Measurements from ENCODE around the gene SCIMP.

DNA sequence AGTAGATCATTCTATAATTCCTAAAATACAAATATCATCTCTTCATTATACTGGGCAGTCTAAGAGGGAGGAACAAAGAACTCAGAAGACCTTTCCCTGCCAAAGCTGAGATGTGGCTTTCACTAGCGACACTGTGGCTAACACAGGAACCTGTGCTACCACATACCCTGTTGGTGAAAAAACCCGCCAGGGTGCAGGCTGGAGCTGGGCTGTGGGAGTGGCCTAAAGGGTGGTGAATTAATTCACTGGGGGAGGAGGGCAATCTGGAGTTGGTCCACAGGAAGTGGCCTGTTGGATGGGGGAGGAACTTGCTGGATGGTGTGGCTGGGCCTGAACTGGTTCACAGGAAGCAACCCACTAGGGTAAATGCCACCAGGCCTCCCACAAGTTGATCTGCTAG, 50.4 kb downstream of the SCIMP start:
- TF ChIP-seq POLR2A (IDR thresholded peaks at IDR 0.05), result no peak
- TF ChIP-seq, protein P1, sequence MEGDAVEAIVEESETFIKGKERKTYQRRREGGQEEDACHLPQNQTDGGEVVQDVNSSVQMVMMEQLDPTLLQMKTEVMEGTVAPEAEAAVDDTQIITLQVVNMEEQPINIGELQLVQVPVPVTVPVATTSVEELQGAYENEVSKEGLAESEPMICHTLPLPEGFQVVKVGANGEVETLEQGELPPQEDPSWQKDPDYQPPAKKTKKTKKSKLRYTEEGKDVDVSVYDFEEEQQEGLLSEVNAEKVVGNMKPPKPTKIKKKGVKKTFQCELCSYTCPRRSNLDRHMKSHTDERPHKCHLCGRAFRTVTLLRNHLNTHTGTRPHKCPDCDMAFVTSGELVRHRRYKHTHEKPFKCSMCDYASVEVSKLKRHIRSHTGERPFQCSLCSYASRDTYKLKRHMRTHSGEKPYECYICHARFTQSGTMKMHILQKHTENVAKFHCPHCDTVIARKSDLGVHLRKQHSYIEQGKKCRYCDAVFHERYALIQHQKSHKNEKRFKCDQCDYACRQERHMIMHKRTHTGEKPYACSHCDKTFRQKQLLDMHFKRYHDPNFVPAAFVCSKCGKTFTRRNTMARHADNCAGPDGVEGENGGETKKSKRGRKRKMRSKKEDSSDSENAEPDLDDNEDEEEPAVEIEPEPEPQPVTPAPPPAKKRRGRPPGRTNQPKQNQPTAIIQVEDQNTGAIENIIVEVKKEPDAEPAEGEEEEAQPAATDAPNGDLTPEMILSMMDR (IDR thresholded peaks at IDR 0.05), result no peak

Data from testis (tissue), 2 donors.